ENCODE data around the gene CRNKL1. TPM values are rescaled to one million over a fixed set of nuclear protein-coding genes. Genes with fewer than 3 reads are reported as not detected.

CRNKL1 gene
- polyA plus RNA-seq (6.1 to 11.0 TPM (median 9.4 TPM) in 3 replicates), polyA minus RNA-seq (2.5 to 10.4 TPM (median 4.9 TPM) in 3 replicates)
- 16.9 TPM for polyA plus RNA-seq (2011; ENCODE audit: low read depth)
- polyA plus RNA-seq (2011; cell fraction: cytosol; rRNA removed) = 5.7 and 9.1 TPM in 2 replicates
- polyA plus RNA-seq (2011; cell fraction: nucleus; rRNA removed) = 7.7 and 11.5 TPM in 2 replicates
- 12.4 and 15.7 TPM in 2 replicates for polyA plus RNA-seq (2012; ENCODE audit: low replicate concordance)
- polyA minus RNA-seq (2011; cell fraction: cytosol; rRNA and poly(A)+ RNA removed) = 6.1 TPM
- 5.1 and 7.7 TPM in 2 replicates for polyA minus RNA-seq (2011; cell fraction: nucleus; rRNA and poly(A)+ RNA removed)

DNA sequence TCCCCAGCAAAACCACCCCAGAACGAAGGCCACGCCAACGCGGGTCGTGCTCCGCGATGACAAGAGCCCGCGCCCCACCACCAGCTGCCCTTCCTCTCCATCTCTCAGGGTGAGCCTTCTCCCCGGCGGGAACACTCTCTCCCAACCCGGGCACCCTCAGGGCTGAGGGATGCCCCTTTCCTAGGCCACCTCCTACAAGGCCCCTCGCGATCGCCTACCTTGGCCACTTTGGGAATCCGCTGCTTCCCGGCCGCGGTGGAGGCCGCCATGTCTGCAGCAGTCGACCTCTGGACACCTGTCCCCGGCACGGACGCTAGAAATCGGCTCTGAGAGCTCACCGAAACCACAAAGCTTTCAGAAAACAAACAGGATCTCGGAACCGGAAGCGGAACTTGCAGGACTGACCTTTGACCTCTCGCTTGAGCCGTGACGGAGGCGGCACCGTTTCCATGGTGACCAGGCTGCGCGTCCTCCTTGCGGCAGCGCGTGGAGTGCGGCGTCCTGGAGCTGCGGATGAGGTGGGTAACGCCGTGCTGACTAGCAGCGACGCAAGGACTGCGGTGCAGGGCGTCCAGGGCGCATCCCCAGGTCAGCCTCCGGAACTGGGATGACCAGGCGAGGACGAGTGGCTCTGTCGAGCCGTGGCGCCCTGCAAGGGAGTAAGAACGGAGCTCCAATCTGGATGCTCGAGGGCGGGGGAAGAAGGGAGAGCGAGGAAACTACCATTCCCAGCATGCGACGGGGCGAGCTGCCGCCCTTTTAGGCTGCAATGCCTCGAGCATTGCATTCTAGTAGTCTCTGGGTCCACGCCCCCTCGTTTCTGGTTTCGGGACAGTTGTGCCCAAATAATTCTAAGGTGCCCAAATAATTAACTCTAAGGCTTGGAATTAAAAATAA is at the start of gene CRNKL1, which contains the start of gene CFAP61:
CRNKL1 (minus strand) TSS at position 393 of the 897 bp plus-strand sequence; CDS start at position 269, 124 bp downstream.
CFAP61 (plus strand) TSS at position 459 of the 897 bp plus-strand sequence. CDS start 4,122 bp downstream, outside the sequence.
- no peaks in the 10 kb centered on the region for H3K27me3 ChIP-seq (ENCODE audit: control insufficient read depth, extremely low read depth, insufficient read depth, low read length)
- H3K9me1 ChIP-seq (ENCODE audit: control insufficient read depth, extremely low read depth, insufficient read depth, low read length) = no peaks in the 10 kb centered on the region
- H3K27ac ChIP-seq (ENCODE audit: control insufficient read depth, insufficient read depth, low read length) = peak within 1 kb of the TSS; percentile 74
- H3K9ac ChIP-seq (ENCODE audit: control insufficient read depth, extremely low read depth, insufficient read depth, low read length) = peak within 1 kb of the TSS; percentile 85
- H3K4me1 ChIP-seq (ENCODE audit: control insufficient read depth, extremely low read depth, insufficient read depth, low read length) = peaks cover 12% of the 10 kb centered on the region
- no peak for TF ChIP-seq EZH2 (IDR thresholded peaks at IDR 0.05; ENCODE audit: low read length)
- TF ChIP-seq, protein P1, sequence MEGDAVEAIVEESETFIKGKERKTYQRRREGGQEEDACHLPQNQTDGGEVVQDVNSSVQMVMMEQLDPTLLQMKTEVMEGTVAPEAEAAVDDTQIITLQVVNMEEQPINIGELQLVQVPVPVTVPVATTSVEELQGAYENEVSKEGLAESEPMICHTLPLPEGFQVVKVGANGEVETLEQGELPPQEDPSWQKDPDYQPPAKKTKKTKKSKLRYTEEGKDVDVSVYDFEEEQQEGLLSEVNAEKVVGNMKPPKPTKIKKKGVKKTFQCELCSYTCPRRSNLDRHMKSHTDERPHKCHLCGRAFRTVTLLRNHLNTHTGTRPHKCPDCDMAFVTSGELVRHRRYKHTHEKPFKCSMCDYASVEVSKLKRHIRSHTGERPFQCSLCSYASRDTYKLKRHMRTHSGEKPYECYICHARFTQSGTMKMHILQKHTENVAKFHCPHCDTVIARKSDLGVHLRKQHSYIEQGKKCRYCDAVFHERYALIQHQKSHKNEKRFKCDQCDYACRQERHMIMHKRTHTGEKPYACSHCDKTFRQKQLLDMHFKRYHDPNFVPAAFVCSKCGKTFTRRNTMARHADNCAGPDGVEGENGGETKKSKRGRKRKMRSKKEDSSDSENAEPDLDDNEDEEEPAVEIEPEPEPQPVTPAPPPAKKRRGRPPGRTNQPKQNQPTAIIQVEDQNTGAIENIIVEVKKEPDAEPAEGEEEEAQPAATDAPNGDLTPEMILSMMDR (optimal IDR thresholded peaks at IDR 0.05 in 1 of 3, IDR thresholded peaks at IDR 0.05 in 1 of 3, conservative IDR thresholded peaks at IDR 0.05 in 1 of 3; ENCODE audit: extremely low read depth in 1 of 3, insufficient read depth in 2 of 3, low read length in 3 of 3) = no peak
- H3K4me3 ChIP-seq (ENCODE audit: control insufficient read depth in 2 of 3, extremely low read depth in 1 of 3, insufficient read depth in 2 of 3, low read depth in 1 of 3, low read length in 3 of 3) = peak within 1 kb of the TSS; percentile 87 to 98 (median 98)
- no peaks in the 10 kb centered on the region for H4K20me1 ChIP-seq (ENCODE audit: control insufficient read depth, extremely low read depth, insufficient read depth, low read length)
- no peaks in the 10 kb centered on the region for H3K9me3 ChIP-seq (ENCODE audit: control insufficient read depth, low read depth, low read length)
- H3K4me2 ChIP-seq (ENCODE audit: control insufficient read depth, extremely low read depth, insufficient read depth, low read depth, low read length) = peak within 1 kb of the TSS; percentile 98
- H3K79me2 ChIP-seq (ENCODE audit: control insufficient read depth, insufficient read depth, low read length) = peaks cover 15% of the 10 kb centered on the region
- FAIRE-seq = peak; percentile 88
- dilution Hi-C loops (cut with MboI; ENCODE audit: extremely low pct_ligation_motif_present, low sequenced_read_pairs) = no loop called here
- H3K36me3 ChIP-seq (ENCODE audit: control insufficient read depth in 2 of 2, extremely low read depth in 1 of 2, insufficient read depth in 2 of 2, low read length in 2 of 2) = peaks cover 4 to 12% of the 10 kb centered on the region in 2 experiments
- DNase-seq (ENCODE audit: low read depth, low spot score) = peak; percentile 80
- H2AFZ ChIP-seq (ENCODE audit: control insufficient read depth, low read length) = peak within 1 kb of the TSS; percentile 100

DNA sequence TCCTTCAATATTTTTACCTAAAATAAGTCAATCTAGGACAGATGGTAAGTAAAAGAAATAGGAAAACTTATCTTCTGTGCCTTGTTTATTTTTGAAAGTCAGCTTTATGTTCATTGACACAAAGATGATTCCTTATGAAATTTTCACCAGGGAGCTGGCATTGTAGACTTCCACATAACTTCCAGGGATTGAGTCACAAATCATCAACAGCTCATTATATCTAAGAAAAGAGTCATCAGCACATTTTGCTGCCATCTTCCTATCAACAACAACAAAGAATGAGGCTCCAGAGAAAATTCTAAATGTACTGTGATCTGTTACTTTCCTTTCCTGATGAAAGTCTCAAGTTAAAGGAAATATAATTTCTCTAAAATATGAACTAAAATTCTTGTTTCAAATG is 48.6 kb upstream of the CRNKL1 start:
- H3K79me2 ChIP-seq (ENCODE audit: control insufficient read depth, insufficient read depth, low read length) = no peaks in the 10 kb centered on the region
- H3K9me3 ChIP-seq (ENCODE audit: control insufficient read depth, low read depth, low read length) = no peaks in the 10 kb centered on the region
- no peaks in the 10 kb centered on the region for H3K27me3 ChIP-seq (ENCODE audit: control insufficient read depth, extremely low read depth, insufficient read depth, low read length)
- FAIRE-seq (no peak), DNase-seq (ENCODE audit: low read depth, low spot score) (no peak)
- no peak for TF ChIP-seq EZH2 (IDR thresholded peaks at IDR 0.05; ENCODE audit: low read length)
- TF ChIP-seq, protein P1 (optimal IDR thresholded peaks at IDR 0.05 in 1 of 3, IDR thresholded peaks at IDR 0.05 in 1 of 3, conservative IDR thresholded peaks at IDR 0.05 in 1 of 3; ENCODE audit: extremely low read depth in 1 of 3, insufficient read depth in 2 of 3, low read length in 3 of 3) = no peak
- dilution Hi-C loops (cut with MboI; ENCODE audit: extremely low pct_ligation_motif_present, low sequenced_read_pairs) = no loop called here
- H4K20me1 ChIP-seq (ENCODE audit: control insufficient read depth, extremely low read depth, insufficient read depth, low read length) = no peaks in the 10 kb centered on the region
- H3K36me3 ChIP-seq (ENCODE audit: control insufficient read depth in 2 of 2, extremely low read depth in 1 of 2, insufficient read depth in 2 of 2, low read length in 2 of 2) = no peaks in the 10 kb centered on the region
- no peak overlapping the region for H2AFZ ChIP-seq (ENCODE audit: control insufficient read depth, low read length)
- H3K9ac ChIP-seq (ENCODE audit: control insufficient read depth, extremely low read depth, insufficient read depth, low read length) = no peak overlapping the region
- H3K4me2 ChIP-seq (ENCODE audit: control insufficient read depth, extremely low read depth, insufficient read depth, low read depth, low read length) = no peak overlapping the region
- no peaks in the 10 kb centered on the region for H3K4me1 ChIP-seq (ENCODE audit: control insufficient read depth, extremely low read depth, insufficient read depth, low read length)
- no peaks in the 10 kb centered on the region for H3K9me1 ChIP-seq (ENCODE audit: control insufficient read depth, extremely low read depth, insufficient read depth, low read length)
- H3K4me3 ChIP-seq (ENCODE audit: control insufficient read depth in 2 of 3, extremely low read depth in 1 of 3, insufficient read depth in 2 of 3, low read depth in 1 of 3, low read length in 3 of 3) = no peak overlapping the region
- H3K27ac ChIP-seq (ENCODE audit: control insufficient read depth, insufficient read depth, low read length) = no peak overlapping the region

All from keratinocyte (primary cell).